GM12878 (cell line): Measurements from ENCODE around the gene IL4I1.

Experiments
- CHD2 ChIP-seq: IDR thresholded peaks from 2 replicates; pipeline ENCODE4 v1.6.1; 2011; ENCODE audit warnings: low read depth, low read length, improper control_type of control experiment, borderline replicate concordance
- CTCF ChIP-seq, 3 experiments: IDR thresholded peaks in 2 of 3; conservative IDR thresholded peaks in 1 of 3; 2 replicates each; pipeline ENCODE4 v1.5.1; 2011; ENCODE audit warnings: low read depth in 3 of 3, low read length in 3 of 3, mild to moderate bottlenecking in 3 of 3, control low read depth in 2 of 3, moderate library complexity in 2 of 3, inconsistent platforms in 1 of 3, mixed read lengths in 1 of 3; ENCODE audit not compliant: control insufficient read depth in 2 of 3, insufficient read depth in 1 of 3; ENCODE audit errors: extremely low read depth in 1 of 3
- EGR1 ChIP-seq, 2 experiments: IDR thresholded peaks; 1 replicate in 1 of 2; 2 replicates in 1 of 2; pipeline ENCODE4 v1.6.1; 2011 to 2012; ENCODE audit warnings: low read depth in 2 of 2, low read length in 2 of 2, borderline replicate concordance in 1 of 2, mild to moderate bottlenecking in 1 of 2, moderate library complexity in 1 of 2
- JUNB ChIP-seq: IDR thresholded peaks from 2 replicates; pipeline ENCODE4 v1.6.1; 2016; ENCODE audit warnings: antibody characterized with exemption, mild to moderate bottlenecking
- KDM1A ChIP-seq: fragments of 200-600 bp; sonication (generic); IDR thresholded peaks from 2 replicates; pipeline ENCODE4 v1.6.1; 2016; ENCODE audit warnings: borderline replicate concordance
- MTA2 ChIP-seq: fragments of 450-650 bp; IDR thresholded peaks from 2 replicates; pipeline ENCODE4 v1.6.1; 2016; ENCODE audit warnings: low read depth, mild to moderate bottlenecking, moderate library complexity
- NFYB ChIP-seq: IDR thresholded peaks from 2 replicates; pipeline ENCODE4 v1.6.1; 2011; ENCODE audit warnings: low read depth, mild to moderate bottlenecking, low read length, improper control_type of control experiment, moderate library complexity; ENCODE audit not compliant: insufficient read depth
- SP1 ChIP-seq: IDR thresholded peaks from one replicate; pipeline ENCODE4 v1.6.1; 2011; ENCODE audit warnings: low read depth, low read length
- SUPT20H ChIP-seq: IDR thresholded peaks from 2 replicates; pipeline ENCODE4 v1.6.1; 2011; ENCODE audit warnings: low read depth, mild to moderate bottlenecking, low read length, moderate library complexity, borderline replicate concordance; ENCODE audit not compliant: control insufficient read depth
- YY1 ChIP-seq: IDR thresholded peaks from 2 replicates; pipeline ENCODE4 v1.6.1; 2011; ENCODE audit warnings: low read depth, mild to moderate bottlenecking, low read length
- ZNF24 ChIP-seq: fragments of 450-650 bp; IDR thresholded peaks from 2 replicates; pipeline ENCODE4 v1.6.1; 2017; ENCODE audit warnings: antibody characterized with exemption, mild to moderate bottlenecking
- TF ChIP-seq, protein P1 (sequence below): fragments of 450-650 bp; formaldehyde crosslinking; IDR thresholded peaks from 2 replicates; pipeline ENCODE4 v1.4.0; 2020; ENCODE audit warnings: mild to moderate bottlenecking, moderate library complexity
- TF ChIP-seq, protein P2 (sequence below): IDR thresholded peaks from 2 replicates; pipeline ENCODE4 v1.6.1; 2012; ENCODE audit warnings: low read length, inconsistent platforms

- no peak for TF ChIP-seq CTCF (IDR thresholded peaks at IDR 0.05 in 2 of 3, conservative IDR thresholded peaks at IDR 0.05 in 1 of 3; ENCODE audit: control insufficient read depth in 2 of 3, extremely low read depth in 1 of 3, insufficient read depth in 1 of 3, low read depth in 3 of 3, low read length in 3 of 3)
- TF ChIP-seq, protein P1, sequence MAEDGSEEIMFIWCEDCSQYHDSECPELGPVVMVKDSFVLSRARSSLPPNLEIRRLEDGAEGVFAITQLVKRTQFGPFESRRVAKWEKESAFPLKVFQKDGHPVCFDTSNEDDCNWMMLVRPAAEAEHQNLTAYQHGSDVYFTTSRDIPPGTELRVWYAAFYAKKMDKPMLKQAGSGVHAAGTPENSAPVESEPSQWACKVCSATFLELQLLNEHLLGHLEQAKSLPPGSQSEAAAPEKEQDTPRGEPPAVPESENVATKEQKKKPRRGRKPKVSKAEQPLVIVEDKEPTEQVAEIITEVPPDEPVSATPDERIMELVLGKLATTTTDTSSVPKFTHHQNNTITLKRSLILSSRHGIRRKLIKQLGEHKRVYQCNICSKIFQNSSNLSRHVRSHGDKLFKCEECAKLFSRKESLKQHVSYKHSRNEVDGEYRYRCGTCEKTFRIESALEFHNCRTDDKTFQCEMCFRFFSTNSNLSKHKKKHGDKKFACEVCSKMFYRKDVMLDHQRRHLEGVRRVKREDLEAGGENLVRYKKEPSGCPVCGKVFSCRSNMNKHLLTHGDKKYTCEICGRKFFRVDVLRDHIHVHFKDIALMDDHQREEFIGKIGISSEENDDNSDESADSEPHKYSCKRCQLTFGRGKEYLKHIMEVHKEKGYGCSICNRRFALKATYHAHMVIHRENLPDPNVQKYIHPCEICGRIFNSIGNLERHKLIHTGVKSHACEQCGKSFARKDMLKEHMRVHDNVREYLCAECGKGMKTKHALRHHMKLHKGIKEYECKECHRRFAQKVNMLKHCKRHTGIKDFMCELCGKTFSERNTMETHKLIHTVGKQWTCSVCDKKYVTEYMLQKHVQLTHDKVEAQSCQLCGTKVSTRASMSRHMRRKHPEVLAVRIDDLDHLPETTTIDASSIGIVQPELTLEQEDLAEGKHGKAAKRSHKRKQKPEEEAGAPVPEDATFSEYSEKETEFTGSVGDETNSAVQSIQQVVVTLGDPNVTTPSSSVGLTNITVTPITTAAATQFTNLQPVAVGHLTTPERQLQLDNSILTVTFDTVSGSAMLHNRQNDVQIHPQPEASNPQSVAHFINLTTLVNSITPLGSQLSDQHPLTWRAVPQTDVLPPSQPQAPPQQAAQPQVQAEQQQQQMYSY (CRISPR knock-in tag): no peak
- TF ChIP-seq YY1: no peak
- no peak for TF ChIP-seq NFYB
- no peak for TF ChIP-seq SP1
- TF ChIP-seq, protein P2, sequence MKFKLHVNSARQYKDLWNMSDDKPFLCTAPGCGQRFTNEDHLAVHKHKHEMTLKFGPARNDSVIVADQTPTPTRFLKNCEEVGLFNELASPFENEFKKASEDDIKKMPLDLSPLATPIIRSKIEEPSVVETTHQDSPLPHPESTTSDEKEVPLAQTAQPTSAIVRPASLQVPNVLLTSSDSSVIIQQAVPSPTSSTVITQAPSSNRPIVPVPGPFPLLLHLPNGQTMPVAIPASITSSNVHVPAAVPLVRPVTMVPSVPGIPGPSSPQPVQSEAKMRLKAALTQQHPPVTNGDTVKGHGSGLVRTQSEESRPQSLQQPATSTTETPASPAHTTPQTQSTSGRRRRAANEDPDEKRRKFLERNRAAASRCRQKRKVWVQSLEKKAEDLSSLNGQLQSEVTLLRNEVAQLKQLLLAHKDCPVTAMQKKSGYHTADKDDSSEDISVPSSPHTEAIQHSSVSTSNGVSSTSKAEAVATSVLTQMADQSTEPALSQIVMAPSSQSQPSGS: no peak; the same call in 1 of the 2 replicates
- no peak for TF ChIP-seq JUNB
- TF ChIP-seq ZNF24: no peak
- no peak for TF ChIP-seq SUPT20H
- no peak for TF ChIP-seq KDM1A
- TF ChIP-seq CHD2: no peak
- TF ChIP-seq EGR1 (IDR thresholded peaks at IDR 0.05; ENCODE audit: borderline replicate concordance in 1 of 2, low read depth in 2 of 2, low read length in 2 of 2): no peak
- TF ChIP-seq MTA2: no peak
These were observed 37.0 kb upstream of the IL4I1 start for GRCh38 chr19:49933643-49934042.
